ENCODE measurements around the gene KCNE3. TPM values are rescaled to one million over a fixed set of nuclear protein-coding genes. Genes with fewer than 3 reads are reported as not detected.

The KCNE3 gene
- total RNA-seq: 2.3 and 6.9 TPM in 2 replicates

GRCh38 chr11:74466916-74467885, at the start of gene KCNE3:
KCNE3 (minus strand) TSS chr11:74467549; CDS start chr11:74457563, 9,986 bp downstream.

GRCh38 chr11:74492974-74493790, 25.8 kb upstream of the KCNE3 start, which contains the start of gene LIPT2:
LIPT2 (minus strand) TSS chr11:74493724; CDS start chr11:74493703, 21 bp downstream.

Other genes starting within 250 kb of the KCNE3 start
- 8.1 and 18.3 TPM in 2 replicates for gene P4HA3, start 155.9 kb downstream of the KCNE3 start, total RNA-seq
- 0.72 and 1.8 TPM in 2 replicates for gene PGM2L1, start 69.1 kb downstream of the KCNE3 start, total RNA-seq
- gene LIPT2, start 26.2 kb upstream of the KCNE3 start, total RNA-seq: 0.97 TPM in 1 of 2 replicates, not detected in the other
- gene POLD3, start 125.0 kb upstream of the KCNE3 start, total RNA-seq: 6.0 and 6.8 TPM in 2 replicates